HepG2 (cell line): Measurements from ENCODE around the gene TBC1D14. TPM values are rescaled to one million over a fixed set of nuclear protein-coding genes. Genes with fewer than 3 reads are reported as not detected.

Source experiments
- AFF4 ChIP-seq: sonication (generic); formaldehyde crosslinking; IDR thresholded peaks from 2 replicates; pipeline ENCODE4 v1.4.0; 2020; ENCODE audit warnings: missing genetic modification reagents
- BRF2 ChIP-seq: sonication (generic); formaldehyde crosslinking; IDR thresholded peaks from 2 replicates; pipeline ENCODE4 v1.8.1; 2022; ENCODE audit warnings: mild to moderate bottlenecking, missing genetic modification reagents
- ETV5 ChIP-seq: IDR thresholded peaks from 2 replicates; pipeline ENCODE4 v1.6.1; 2018; ENCODE audit warnings: missing biosample characterization, missing genetic modification reagents, inconsistent platforms, borderline replicate concordance
- PATZ1 ChIP-seq: sonication (generic); formaldehyde crosslinking; IDR thresholded peaks from 2 replicates; pipeline ENCODE4 v1.4.0; 2020; ENCODE audit warnings: missing genetic modification reagents
- SP4 ChIP-seq: sonication (generic); formaldehyde crosslinking; IDR thresholded peaks from 2 replicates; pipeline ENCODE4 v1.8.1; 2023; ENCODE audit warnings: mild to moderate bottlenecking, missing genetic modification reagents
- TBX3 ChIP-seq: fragments of 450-650 bp; IDR thresholded peaks from 2 replicates; pipeline ENCODE4 v1.6.1; 2017; ENCODE audit warnings: antibody characterized with exemption, mild to moderate bottlenecking, inconsistent platforms, borderline replicate concordance
- ZFP37 ChIP-seq: sonication (generic); formaldehyde crosslinking; IDR thresholded peaks from 2 replicates; pipeline ENCODE4 v1.4.0; 2020; ENCODE audit warnings: missing genetic modification reagents, borderline replicate concordance
- ZHX2 ChIP-seq, 2 experiments: sonication (generic) in 1 of 2; formaldehyde crosslinking in 1 of 2; IDR thresholded peaks; 2 replicates each; pipeline versions ENCODE4 v1.6.1 to v1.9.0; 2014 to 2022; ENCODE audit warnings: antibody characterized with exemption in 1 of 2, borderline replicate concordance in 1 of 2, inconsistent platforms in 1 of 2, low read depth in 1 of 2, missing genetic modification reagents in 1 of 2
- ZNF44 ChIP-seq: sonication (generic); formaldehyde crosslinking; IDR thresholded peaks from 2 replicates; pipeline ENCODE4 v1.5.1; 2020; ENCODE audit warnings: mild to moderate bottlenecking, missing genetic modification reagents
- ZNF468 ChIP-seq: sonication (generic); formaldehyde crosslinking; IDR thresholded peaks from 2 replicates; pipeline ENCODE4 v1.8.0; 2022; ENCODE audit warnings: mild to moderate bottlenecking, moderate library complexity, missing genetic modification reagents
- ZNF546 ChIP-seq: sonication (generic); formaldehyde crosslinking; conservative IDR thresholded peaks from 2 replicates; pipeline ENCODE4 v1.8.1; 2023; ENCODE audit warnings: mild to moderate bottlenecking, missing genetic modification reagents
- ZNF557 ChIP-seq: sonication (generic); formaldehyde crosslinking; IDR thresholded peaks from 2 replicates; pipeline ENCODE4 v1.4.0; 2020; ENCODE audit warnings: missing genetic modification reagents
- polyA plus RNA-seq, 8 experiments: library from polyadenylated mRNA; depleted of rRNA in 3 of 8; stranded (reverse) in 7 of 8; unstranded in 1 of 8; fragments of >200 nt; fragmentation: Illumina TruSeq in 4 of 8; extraction: Trizol in 4 of 8; gene quantifications; 2 replicates each; pipeline versions ENCODE4 v1.2.1 to v1.2.3, GENCODE V29; 2011 to 2016; ENCODE audit warnings: low read depth in 4 of 8, missing spikeins in 1 of 8, mixed read lengths in 1 of 8; ENCODE audit not compliant: insufficient read depth in 1 of 8
- total RNA-seq, 5 experiments: library from RNA; depleted of rRNA; stranded (reverse); fragments of >200 nt; fragmentation: Illumina TruSeq; extraction: Trizol; gene quantifications; 2 replicates each; pipeline ENCODE4 v1.2.3, GENCODE V29; 2016; ENCODE audit warnings: low read depth in 1 of 5

The TBC1D14 gene
- total and polyA plus RNA-seq, 2 of the 13 experiments (the other 11 are each of a cell fraction or from before 2014, with no cell fraction given): 29.5 to 46.5 TPM

GRCh38 chr4:7067452-7068278 is 158.0 kb downstream of the TBC1D14 start, which contains the start of gene GRPEL1 (continued):
- TF ChIP-seq ZFP37 (no peak), TBX3 (no peak), ZNF557 (CRISPR knock-in tag) (no peak), ZNF44 (0 out of 2 replicates have a peak, but pooled peaks have one; percentile 66), BRF2 (CRISPR knock-in tag) (0 out of 2 replicates have a peak, but pooled peaks have one; percentile 18), ZNF468 (CRISPR knock-in tag) (no peak), ETV5 (no peak; the same call in 1 of the 2 replicates), PATZ1 (no peak), AFF4 (CRISPR knock-in tag) (0 out of 2 replicates have a peak, but pooled peaks have one; percentile 20), ZNF546 (CRISPR knock-in tag) (0 out of 2 replicates have a peak, but pooled peaks have one; percentile 65), ZHX2 (IDR thresholded peaks at IDR 0.05; ENCODE audit: low read depth) (peak; percentile 72; the same call in 1 of the 2 replicates), ZHX2 (CRISPR knock-in tag; IDR thresholded peaks at IDR 0.05; ENCODE audit: borderline replicate concordance) (0 out of 2 replicates have a peak, but pooled peaks have one; percentile 16), SP4 (CRISPR knock-in tag) (peak; percentile 95)
